Activated gamma-delta T cell treated with anti-CD3 and anti-CD28 coated beads, Interleukin-2, amount 50 U/mL, for 16 hours (primary cell): ENCODE measurements around the gene AIPL1.
"Not testable (repeated sequence)": the region's sequence is repeated elsewhere in the genome, so short reads cannot be mapped to it uniquely, and the experiment has no call there.

Experiments used
- DNase-seq: peaks from one replicate; pipeline ENCODE4 v3.0.0-alpha.2; 2020; ENCODE audit warnings: low read depth

AIPL1 gene, protein sequence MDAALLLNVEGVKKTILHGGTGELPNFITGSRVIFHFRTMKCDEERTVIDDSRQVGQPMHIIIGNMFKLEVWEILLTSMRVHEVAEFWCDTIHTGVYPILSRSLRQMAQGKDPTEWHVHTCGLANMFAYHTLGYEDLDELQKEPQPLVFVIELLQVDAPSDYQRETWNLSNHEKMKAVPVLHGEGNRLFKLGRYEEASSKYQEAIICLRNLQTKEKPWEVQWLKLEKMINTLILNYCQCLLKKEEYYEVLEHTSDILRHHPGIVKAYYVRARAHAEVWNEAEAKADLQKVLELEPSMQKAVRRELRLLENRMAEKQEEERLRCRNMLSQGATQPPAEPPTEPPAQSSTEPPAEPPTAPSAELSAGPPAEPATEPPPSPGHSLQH

DNA sequence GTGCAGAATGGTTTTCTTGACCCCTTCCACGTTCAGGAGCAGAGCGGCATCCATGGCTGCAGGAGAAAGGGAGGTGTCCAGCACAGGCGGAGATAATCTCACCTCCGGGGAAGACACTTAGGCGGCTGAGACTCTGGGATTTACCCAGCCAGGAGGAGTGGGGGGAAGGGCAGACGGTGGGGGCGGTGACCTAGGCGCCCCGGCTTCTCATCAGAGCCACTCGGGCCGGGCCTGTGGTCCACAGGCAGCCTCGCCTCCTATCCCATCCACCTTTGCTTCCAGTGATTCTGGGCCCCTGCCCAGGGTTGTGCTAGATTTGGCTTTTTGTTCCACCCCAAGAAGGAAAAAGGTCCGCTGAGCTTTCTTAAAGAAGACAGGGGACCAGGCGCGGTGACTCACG lies at the start of gene AIPL1:
Gene AIPL1, minus strand, starts transcription at position 71 of the 400 bp plus-strand sequence. Its CDS starts 17 bp downstream, at position 54.
- DNase-seq = no peak

DNA sequence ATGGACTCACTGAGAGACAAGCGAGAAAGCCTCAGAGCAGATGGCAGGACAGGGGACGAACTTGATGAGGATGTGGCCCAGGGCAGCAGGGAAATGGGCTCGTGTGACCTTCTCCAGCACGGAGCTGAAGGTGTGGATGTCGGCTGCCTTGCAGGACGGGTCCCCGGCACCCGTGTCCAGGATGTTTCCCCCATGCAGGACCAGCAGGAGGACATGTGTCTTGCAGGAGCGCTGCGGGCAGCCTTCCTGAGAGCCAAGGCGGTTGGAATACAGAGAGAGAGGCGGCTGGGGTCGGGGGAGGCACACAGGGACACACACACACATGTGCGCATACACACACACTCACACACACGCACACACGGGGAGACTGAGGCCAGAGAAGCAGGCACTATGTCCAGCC lies 48.6 kb upstream of the AIPL1 start:
- no peak for DNase-seq

DNA sequence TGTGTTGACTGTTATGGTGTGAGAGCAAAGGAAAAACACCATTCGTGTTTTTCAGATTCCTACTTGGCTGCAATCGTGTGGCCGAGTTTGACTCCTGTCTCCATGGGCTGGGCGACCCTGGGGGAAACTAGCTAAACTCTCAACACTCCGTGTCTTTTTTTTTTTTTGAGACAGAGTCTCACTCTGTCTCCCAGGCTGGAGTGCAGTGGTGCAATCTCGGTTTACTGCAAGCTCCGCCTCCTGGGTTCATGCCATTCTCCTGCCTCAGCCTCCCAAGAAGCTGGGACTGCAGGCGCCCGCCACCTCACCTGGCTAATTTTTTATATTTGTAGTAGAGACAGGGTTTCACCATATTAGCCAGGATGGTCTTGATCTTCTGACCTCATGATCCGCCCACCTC lies 47.9 kb upstream of the AIPL1 start:
- DNase-seq = not testable (repeated sequence)

DNA sequence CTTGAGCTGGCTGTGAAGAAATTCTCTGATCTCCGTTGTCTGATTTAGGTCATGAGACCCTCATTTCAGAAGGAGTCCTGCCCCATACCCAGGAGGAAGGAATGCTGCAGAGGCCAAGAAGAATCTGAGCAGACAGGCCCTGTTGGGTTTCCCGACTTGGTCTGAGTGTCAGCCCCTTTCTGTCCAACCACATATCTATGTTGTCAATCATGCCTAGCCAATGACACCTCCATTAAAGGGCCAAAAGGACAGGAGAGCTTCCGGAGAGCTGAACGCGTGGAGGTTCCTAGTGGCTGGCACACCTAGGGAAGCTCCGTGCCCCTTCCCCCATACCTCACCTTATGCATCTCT lies 47.2 kb upstream of the AIPL1 start:
- DNase-seq = no peak

DNA sequence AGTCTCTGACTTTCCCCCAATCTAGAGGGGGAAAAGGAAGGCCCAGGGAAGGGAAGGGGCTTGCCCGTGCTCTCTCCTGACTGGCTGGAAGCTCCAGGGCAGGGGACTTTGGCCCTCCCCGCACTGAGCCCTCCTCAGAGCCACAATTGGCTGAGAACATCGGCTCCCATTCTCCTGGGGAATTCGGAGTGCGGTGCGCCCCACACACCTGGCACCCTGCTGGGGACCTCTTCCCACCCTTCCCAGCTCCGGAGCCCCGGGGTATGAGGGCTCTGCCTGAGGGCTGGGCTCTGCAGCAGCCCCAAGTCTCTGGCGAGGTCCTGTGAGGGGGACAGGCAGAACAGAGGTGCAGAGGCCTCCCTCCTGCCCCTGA lies 45.4 kb upstream of the AIPL1 start:
- no peak for DNase-seq

DNA sequence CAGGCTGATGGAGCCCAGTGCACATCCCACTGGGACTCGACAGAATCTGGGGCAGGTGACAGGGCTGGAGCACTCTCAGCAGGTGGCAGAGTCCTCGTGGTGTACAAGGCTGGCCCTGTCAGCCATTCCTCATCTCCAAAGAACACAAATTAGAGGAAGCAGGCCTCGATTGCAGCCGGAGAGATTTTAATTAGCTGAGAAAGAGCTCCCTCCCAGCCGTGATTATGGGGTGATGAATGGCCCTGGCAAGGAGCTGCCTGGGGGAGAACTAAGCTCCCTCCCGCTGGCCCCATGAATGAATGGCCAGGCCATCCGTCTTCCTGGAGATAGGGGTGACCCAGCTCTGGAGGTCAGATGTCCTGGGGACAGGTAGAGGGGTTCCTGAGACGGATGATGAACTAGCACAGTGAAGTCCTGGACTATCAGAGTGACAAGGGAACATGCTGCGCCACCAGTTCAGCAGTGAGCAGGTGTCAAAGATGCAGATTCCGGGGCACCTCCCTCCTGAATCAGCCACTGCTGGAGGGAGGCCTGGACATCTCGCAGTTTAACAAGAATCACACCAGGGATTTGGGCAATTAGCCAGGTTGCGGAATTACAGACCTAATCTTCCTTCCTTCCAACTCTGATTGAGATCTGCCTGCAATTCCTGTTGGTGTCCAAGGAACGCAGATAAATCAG lies 44.8 kb upstream of the AIPL1 start:
- no peak for DNase-seq

DNA sequence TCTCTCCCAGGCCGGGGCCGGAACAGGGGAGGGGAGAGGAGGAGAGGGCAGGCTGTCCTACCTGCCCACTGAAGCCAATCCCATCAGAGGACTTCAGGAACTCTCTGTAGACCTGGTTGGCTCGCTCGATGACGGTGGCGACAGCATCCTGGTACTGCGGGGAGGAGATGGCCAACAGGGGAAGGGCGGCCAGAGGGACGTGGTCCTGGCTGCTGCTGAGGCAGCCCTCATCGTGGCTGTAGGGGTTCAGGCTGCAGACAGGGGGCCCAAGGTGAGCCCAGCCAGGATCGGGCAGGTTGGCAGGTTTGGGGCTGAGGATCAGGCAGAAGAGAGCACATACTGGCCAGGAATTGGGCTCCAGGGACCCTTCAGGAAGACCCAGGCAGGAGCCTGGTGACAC lies 43.6 kb upstream of the AIPL1 start:
- no peak for DNase-seq

DNA sequence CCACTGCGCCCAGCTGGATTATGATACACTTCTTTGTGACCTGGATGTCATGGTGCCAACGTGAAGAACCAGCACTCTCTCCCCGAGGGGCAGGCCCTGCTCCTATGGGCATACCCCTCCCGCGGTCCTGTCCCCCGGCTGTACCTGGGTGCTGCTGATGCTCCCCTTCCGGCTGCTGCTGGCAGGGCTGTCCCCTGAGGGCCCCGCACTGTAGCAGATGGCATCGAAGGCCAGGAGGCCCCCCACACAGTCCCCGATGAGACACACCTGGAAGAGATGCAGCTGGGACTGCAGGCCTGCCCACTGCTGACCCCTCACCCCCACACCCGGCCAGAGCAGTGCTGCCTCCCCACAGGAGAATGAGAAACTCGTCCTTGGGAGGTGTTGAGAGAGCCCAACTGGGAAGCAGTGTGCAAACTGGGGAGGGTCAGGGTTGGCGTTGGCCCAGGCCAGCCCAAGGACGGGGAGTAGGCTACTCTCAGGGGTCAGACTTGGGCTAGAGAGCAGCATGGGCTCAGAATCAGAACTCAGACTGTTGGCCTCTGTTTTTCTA lies 43.0 kb upstream of the AIPL1 start:
- no peak for DNase-seq

DNA sequence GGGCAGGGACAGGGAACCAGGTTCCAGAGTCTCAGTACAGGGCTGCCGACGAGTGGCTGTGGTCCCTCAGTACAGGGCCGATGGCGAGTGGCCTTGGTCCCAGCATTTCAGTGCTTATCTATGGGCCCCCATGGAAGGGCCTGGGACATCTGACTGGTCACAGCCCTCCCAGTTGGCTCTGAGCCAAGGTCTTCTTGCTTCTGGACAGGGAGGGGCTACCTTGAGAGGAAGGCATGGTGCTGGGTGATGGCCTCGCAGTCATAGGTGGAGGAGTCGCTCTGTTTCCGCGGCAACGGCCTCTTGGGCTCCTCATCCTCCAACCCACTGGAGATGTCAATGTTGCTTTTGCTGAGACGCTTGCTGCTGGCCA lies 41.9 kb upstream of the AIPL1 start:
- no peak for DNase-seq

DNA sequence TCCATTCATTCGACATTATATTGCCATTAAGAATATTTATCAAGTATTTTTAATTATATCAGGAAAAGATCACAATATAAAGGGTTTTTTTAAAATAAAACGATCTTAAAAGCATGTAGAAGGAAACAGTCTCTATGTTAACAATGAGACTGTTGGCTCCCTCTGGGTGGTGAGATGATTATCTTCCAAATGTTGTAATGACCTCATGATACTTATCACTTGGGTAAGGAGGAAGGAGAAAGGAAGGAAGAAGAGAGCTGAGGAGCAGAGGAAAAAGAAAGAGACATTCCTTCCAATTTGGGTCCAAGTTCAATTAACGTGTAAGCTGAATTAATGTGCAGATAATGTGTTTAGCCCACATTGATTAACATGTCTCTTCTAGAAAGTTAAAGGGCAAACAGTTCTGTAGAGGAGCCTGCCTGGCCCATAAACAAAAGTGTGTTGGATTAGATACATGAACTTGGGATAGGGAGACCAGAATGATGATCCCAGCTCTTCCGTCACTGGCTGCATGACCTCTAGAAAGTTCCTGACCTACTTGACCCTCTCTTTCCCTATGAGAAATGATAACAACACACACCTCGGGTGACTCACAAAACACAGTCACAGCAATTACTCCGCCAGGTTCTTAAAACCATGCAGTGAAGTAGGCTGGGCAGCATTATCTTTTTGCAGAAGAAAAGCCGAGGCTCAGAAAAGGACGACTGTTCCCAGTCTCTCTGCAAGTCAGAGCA lies 41.3 kb upstream of the AIPL1 start:
- no peak for DNase-seq

DNA sequence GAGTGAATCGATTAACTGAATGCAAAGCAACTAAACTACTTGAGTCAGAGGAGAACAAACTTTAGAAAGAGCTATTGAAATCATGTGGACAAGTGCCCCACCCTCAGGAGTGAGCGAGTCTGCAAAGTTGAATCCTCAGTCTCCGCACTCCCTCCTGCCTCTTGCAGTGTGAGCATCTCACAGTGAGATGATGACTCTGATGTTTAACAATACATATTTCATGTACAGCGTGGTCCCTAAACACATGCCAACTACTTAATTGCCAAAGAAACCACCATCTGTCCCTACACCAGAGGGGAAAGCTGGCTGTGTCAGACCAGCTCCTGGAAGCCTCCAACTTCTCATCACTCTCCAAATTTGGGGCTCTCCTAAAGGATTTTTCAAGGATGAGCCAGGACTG lies 40.5 kb upstream of the AIPL1 start:
- no peak for DNase-seq

DNA sequence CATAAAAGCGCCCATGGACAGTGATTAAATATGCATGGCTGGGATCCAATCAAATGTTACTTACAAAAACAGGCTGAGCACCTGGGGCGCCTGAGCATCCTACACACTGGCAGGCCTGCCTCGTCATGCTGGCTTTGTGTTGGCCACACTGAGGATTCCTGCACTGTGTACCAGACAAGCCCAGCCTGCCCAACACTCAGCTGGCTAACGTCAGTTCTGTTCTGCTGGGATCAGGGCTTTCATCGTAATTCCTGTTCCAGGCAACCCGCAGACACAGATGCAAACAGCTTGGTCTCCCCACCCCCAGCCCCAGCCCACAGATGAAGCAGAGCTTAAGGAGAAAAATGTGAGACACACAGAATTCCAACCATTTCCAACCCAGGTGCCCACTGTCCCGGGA lies 40.0 kb upstream of the AIPL1 start:
- DNase-seq = no peak

DNA sequence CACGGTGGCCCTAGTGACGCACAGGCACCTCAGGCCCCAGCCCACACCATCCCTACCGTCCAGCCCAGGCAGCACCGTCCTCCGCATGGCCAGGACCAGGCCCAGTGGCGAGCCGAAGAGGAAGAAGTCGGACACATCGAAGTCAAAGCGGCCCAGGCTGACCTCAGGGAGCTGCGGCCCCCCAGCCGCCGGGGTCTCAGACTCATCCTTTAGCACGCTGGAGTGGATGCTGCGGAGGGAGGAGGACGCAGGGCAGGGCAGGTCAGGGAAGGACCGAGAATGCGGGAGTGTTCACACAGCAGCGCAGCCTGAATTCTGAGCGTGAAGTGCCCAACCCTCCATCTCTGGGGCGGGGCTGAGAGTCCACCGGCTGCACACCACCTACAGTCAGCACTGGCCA lies 39.5 kb upstream of the AIPL1 start:
- DNase-seq = no peak

DNA sequence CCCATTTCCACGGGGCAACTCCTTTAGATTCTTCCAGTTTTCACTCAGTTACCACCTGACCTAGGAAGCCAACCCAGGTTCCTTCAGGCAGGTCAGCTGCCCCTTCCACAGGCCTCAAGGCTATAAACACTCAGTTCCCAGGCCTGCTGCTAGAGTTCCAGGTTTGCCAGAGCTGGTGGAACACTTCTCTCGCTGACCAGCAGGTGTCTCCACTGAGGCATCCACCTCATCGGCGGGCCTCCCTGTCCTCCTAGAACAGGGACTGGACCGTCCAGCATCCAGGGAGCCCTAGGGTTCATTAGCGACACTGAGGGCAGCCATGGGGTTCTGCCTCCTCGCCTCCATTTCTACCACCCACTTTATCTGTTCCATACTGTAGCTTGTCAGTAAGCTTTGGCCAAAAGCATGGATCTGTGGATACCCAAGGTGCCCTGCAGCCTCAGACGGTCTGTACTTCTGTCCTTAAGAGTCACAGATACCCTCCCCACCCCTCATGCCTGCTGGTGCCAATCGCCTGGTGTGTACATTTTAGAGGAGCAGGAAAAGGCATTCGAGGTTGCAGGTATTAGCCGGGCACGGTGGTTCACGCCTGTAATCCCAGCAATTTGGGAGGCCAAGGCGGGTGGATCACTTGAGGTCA lies 38.3 kb upstream of the AIPL1 start:
- peak; percentile 35 for DNase-seq

DNA sequence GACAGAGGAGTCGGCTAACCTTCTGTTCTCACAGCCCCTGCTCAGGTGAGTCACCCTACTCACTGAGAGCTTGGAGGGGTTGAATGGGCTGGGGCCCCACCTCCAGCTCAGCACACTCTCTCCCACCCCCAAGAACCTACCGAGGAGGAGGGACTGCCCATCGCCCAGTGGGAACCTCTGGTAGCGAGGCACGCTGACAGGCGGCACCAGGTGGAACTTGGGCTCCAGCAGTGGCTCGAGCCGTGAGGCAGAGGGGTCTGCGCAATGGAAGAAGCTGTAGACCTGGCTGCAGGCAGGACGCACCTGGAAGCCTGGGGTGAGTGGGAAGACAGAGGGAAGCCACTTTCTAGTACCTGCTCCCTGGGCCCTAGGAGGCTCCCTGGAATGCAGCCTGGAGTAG lies 37.6 kb upstream of the AIPL1 start:
- no peak for DNase-seq

DNA sequence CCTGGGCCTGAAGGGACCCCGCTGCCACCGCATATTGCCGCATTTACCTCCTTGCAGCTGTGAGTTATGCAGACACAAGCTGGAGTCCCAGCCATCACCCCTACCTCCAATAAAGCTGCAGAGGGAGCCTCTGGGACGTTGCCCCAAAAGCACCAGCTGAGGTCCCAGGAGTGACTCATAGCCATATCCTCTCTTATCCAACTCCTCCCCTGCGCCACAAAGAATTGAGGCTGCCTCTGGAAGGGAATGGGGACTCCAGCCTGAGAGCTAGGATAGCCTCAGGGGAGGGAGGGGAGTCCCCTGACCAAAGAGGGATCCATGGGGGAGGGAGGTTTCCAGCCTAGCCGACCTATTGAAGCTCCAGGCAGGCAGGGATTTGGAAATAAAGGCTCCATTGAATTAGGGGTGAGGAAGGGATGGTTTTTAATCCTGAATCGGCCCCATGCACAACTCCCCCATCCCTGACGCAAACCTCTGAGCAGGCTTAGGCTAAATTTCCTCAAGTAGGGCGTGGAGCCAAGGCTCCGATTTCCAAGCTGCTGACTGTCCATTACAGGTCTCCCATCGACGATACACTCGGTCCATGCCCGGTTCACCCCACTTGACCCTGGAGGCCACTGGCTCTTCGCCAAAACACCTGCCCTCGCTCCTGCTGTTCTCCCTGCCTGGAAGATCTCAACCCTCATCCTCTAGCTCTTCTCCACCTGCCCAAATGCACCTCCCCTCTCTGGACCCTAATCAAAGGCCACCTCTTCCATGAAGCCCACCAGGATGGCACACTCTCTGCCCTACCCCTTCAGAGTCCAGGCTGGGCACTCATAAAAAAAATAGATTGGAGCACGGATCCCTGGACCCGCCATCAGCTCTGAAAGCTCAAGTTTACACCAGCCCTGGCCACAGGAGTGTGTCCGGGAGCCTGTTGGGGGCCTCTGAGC lies 36.9 kb upstream of the AIPL1 start:
- DNase-seq = no peak

DNA sequence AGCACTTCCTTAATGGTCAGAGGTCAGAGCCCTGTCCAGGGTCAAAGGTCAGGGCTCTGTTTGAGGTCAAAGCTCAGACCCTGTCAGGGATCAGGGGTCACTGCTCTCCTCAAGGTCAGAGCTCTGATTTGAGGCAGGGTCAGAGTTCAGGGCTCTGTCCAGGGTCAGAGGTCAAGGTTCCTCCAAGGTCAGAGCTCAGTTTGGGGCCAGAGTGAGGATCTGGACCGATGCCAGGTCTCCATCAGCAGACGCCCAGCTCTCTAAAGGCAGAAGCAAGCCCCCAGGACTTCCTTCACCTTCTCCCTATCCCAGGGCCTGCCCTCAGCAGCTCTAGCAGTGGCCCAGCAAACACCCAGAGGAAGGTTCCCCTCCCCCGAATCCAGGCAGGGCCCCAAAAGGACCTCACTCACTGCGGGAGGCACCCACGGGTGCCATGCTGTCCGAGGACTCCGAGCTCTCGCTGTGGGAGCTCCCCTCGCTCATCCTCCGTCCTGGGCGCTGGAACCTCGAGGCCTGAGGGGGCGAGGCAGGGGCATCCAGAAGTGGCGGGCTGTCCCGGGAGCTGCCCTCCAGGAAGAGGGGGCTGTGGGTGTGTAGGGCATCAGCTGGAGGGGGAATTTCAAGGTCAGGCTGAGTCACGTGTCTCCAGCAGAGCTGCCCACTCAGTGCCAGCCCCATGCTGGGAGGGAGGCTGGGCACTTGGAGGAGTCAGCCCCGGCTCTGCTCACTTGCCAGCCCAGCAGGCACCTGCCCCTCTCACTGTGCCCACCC lies 36.0 kb upstream of the AIPL1 start:
- DNase-seq = no peak

DNA sequence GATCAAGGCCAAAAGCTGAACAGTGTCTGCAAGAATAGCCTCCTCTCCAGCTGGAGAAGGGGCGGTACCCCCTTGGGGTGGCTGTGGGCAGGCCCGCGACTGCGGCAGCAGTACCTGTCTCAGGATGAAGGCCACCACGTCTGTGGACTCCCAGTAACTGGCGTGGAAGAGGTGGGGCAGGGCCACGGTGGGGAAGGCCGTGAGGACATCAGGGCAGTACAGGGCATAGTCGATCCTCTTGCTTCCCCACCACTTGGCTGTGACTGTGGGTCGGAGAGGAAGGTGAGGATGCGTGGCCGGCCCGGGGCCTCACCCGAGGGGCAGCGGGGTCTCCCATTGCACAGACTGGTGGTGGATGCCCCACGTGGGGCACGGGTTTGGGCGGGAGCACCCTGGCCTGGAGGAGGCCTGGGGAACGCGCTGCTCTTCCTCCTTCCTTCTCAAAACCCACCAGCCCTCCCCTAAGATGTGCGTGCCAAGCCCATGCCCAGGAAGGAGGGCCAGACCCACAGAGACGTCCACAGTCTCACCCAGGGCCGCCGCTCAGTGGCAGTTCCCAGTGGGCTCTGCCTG lies 35.3 kb upstream of the AIPL1 start:
- no peak for DNase-seq

DNA sequence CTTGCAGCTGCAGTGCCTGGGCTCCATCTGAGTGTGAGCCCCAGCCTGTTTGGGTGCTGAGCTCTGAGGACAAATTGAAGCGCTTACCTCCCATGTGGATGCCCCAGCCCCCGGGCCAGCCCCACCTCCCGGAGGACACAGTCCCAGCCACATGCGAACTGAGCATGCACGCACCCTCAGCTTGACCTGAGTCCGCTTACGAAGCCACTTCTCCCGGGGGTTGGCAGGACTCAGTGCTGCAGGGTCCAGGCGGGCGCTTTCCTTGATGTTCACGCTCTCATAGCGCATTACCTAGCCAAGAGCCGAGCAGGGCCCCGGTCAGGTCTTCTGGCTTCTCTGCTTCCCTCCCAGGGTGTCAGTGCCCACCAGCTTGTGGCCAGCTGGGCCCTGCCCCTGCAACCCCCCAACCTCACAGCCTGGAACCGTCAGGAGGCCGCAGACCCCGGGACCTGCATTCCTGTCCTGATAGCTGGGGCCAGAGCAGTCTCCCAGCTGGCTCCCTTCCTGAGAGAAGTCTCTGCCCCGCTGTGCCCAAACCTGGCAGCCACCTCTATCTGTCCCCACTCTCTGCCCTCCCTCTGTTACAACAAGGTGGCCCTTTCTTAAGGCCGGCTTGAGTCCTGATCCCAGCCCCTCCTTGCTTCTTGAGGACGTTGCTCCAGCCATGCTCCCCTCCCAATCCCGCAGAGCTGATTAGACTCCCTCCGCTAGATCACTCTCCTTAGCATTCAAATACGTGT lies 33.3 kb upstream of the AIPL1 start:
- no peak for DNase-seq

DNA sequence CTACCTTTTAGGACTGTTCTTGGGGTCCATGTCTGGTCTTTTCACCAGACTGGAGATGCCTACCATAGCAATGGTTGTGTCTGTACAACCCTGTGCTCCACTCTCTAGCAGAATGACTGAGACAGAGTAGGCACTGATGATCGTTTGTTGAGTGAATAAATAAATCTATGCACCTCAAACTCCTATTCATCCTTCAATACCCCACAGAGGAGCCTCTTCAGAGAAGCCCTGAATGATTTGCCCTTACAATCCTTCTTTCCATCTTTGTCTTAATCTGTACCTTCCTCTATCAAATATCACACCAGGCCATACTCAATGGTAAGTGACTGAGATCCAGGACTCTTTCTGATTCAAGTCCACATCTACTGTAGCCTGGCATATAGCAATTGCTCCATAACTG lies 32.6 kb upstream of the AIPL1 start:
- no peak for DNase-seq
